H9 (cell line): ENCODE results near the gene ZNF593. TPM values are rescaled to one million over a fixed set of nuclear protein-coding genes. Genes with fewer than 3 reads are reported as not detected.

Experiments used
- DNase-seq: peaks from one replicate; pipeline ENCODE4 v3.0.0-alpha.2; 2017
- H2AFZ ChIP-seq: one replicate; pipeline ENCODE4 v1.6.1; 2013; ENCODE audit warnings: mild to moderate bottlenecking, low read length, control low read depth, moderate library complexity
- H2AK5ac ChIP-seq: 2 replicates; pipeline ENCODE4 v1.6.1; 2013; ENCODE audit warnings: low read length, control low read depth, mixed read lengths; ENCODE audit not compliant: insufficient read length
- H2BK120ac ChIP-seq: one replicate; pipeline ENCODE4 v1.6.1; 2013; ENCODE audit warnings: low read depth, mild to moderate bottlenecking, low read length, control low read depth, inconsistent platforms; ENCODE audit not compliant: poor library complexity, severe bottlenecking
- H2BK12ac ChIP-seq: 2 replicates; pipeline ENCODE4 v1.6.1; 2013; ENCODE audit warnings: low read length, control low read depth, mixed read lengths, low read depth; ENCODE audit not compliant: insufficient read length
- H2BK15ac ChIP-seq: 2 replicates; pipeline ENCODE4 v1.6.1; 2013; ENCODE audit warnings: low read depth, low read length, control low read depth
- H2BK20ac ChIP-seq: one replicate; pipeline ENCODE4 v1.6.1; 2013; ENCODE audit warnings: low read depth, mild to moderate bottlenecking, low read length, control low read depth, inconsistent platforms; ENCODE audit not compliant: poor library complexity, severe bottlenecking
- H2BK5ac ChIP-seq: 2 replicates; pipeline ENCODE4 v1.6.1; 2013; ENCODE audit warnings: low read length, control low read depth, mixed read lengths; ENCODE audit not compliant: insufficient read length
- H3K14ac ChIP-seq: 2 replicates; pipeline ENCODE4 v1.6.1; 2013; ENCODE audit warnings: low read length, control low read depth; ENCODE audit not compliant: insufficient read depth
- H3K18ac ChIP-seq: 2 replicates; pipeline ENCODE4 v1.6.1; 2013; ENCODE audit warnings: low read depth, mild to moderate bottlenecking, mixed read lengths, low read length, control low read depth; ENCODE audit not compliant: insufficient read length
- H3K23ac ChIP-seq: 2 replicates; pipeline ENCODE4 v1.6.1; 2013; ENCODE audit warnings: low read length, control low read depth, mixed read lengths, low read depth; ENCODE audit not compliant: insufficient read length
- H3K23me2 ChIP-seq: 2 replicates; pipeline ENCODE4 v1.6.1; 2013; ENCODE audit warnings: low read depth, mild to moderate bottlenecking, mixed read lengths, low read length, control low read depth; ENCODE audit not compliant: insufficient read length, poor library complexity, severe bottlenecking
- H3K27ac ChIP-seq: 2 replicates; pipeline ENCODE4 v1.5.1; 2013; ENCODE audit warnings: low read length, control low read depth, mixed read lengths, low read depth; ENCODE audit not compliant: insufficient read length
- H3K27me3 ChIP-seq: 2 replicates; pipeline ENCODE4 v1.6.1; 2013; ENCODE audit warnings: low read length, control low read depth, inconsistent platforms; ENCODE audit not compliant: insufficient read depth
- H3K4ac ChIP-seq: 2 replicates; pipeline ENCODE4 v1.6.1; 2013; ENCODE audit warnings: low read depth, mild to moderate bottlenecking, control low read depth, inconsistent platforms, low read length, moderate library complexity
- H3K4me1 ChIP-seq: 2 replicates; pipeline ENCODE4 v1.6.1; 2013; ENCODE audit warnings: low read length, control low read depth, inconsistent platforms; ENCODE audit not compliant: insufficient read depth
- H3K4me2 ChIP-seq: 2 replicates; pipeline ENCODE4 v1.6.1; 2013; ENCODE audit warnings: low read length, control low read depth, mixed read lengths; ENCODE audit not compliant: insufficient read length, insufficient read depth
- H3K56ac ChIP-seq: 2 replicates; pipeline ENCODE4 v1.6.1; 2013; ENCODE audit warnings: low read depth, mild to moderate bottlenecking, mixed read lengths, low read length, control low read depth; ENCODE audit not compliant: insufficient read length
- H3K79me1 ChIP-seq: 2 replicates; pipeline ENCODE4 v1.6.1; 2013; ENCODE audit warnings: low read depth, mild to moderate bottlenecking, moderate library complexity, low read length, control low read depth, inconsistent platforms; ENCODE audit not compliant: insufficient read depth, poor library complexity, severe bottlenecking
- H3K79me2 ChIP-seq: 2 replicates; pipeline ENCODE4 v1.6.1; 2013; ENCODE audit warnings: low read length, control low read depth, inconsistent platforms; ENCODE audit not compliant: insufficient read depth
- H3K9ac ChIP-seq: 2 replicates; pipeline ENCODE4 v1.6.1; 2013; ENCODE audit warnings: low read length, control low read depth, mixed read lengths; ENCODE audit not compliant: insufficient read length; ENCODE audit errors: extremely low read depth
- H3K9me3 ChIP-seq: one replicate; pipeline ENCODE4 v1.6.1; 2013; ENCODE audit warnings: low read depth, low read length, inconsistent platforms; ENCODE audit not compliant: control insufficient read depth
- H3T11ph ChIP-seq: one replicate; pipeline ENCODE4 v1.6.1; 2013; ENCODE audit warnings: mild to moderate bottlenecking, low read length, control low read depth, inconsistent platforms
- H4K20me1 ChIP-seq: one replicate; pipeline ENCODE4 v1.6.1; 2013; ENCODE audit not compliant: control insufficient read depth, insufficient read length, insufficient read depth
- H4K5ac ChIP-seq: 2 replicates; pipeline ENCODE4 v1.6.1; 2013; ENCODE audit warnings: low read depth, mild to moderate bottlenecking, mixed read lengths, low read length, control low read depth; ENCODE audit not compliant: insufficient read length
- H4K8ac ChIP-seq: replicated peaks from 2 replicates; pipeline ENCODE4 v1.6.1; 2013; ENCODE audit warnings: low read length, control low read depth, mixed read lengths, low read depth; ENCODE audit not compliant: insufficient read length
- H4K91ac ChIP-seq: 2 replicates; pipeline ENCODE4 v1.6.1; 2013; ENCODE audit warnings: low read depth, mild to moderate bottlenecking, moderate library complexity, mixed read lengths, low read length, control low read depth; ENCODE audit not compliant: insufficient read length
- H3K27ac Mint-ChIP-seq, 3 experiments: 2 replicates in 2 of 3; 3 replicates in 1 of 3; pipeline ENCODE4 v1.8.0; 2020 to 2021; ENCODE audit warnings: mixed read lengths in 3 of 3, mild to moderate bottlenecking in 1 of 3, moderate library complexity in 1 of 3
- H3K27me3 Mint-ChIP-seq: 2 replicates; pipeline ENCODE4 v1.8.0; 2021; ENCODE audit warnings: low read depth, mild to moderate bottlenecking, moderate library complexity, mixed read lengths
- H3K36me3 Mint-ChIP-seq, 3 experiments: 2 replicates in 2 of 3; 3 replicates in 1 of 3; pipeline ENCODE4 v1.8.0; 2020 to 2021; ENCODE audit warnings: low read depth in 3 of 3, mixed read lengths in 3 of 3; ENCODE audit not compliant: insufficient read depth in 1 of 3
- H3K4me1 Mint-ChIP-seq, 2 experiments: 2 replicates each; pipeline ENCODE4 v1.8.0; 2020; ENCODE audit warnings: mixed read lengths in 2 of 2
- H3K4me3 Mint-ChIP-seq, 2 experiments: 2 replicates in 1 of 2; 3 replicates in 1 of 2; pipeline ENCODE4 v1.8.0; 2020 to 2021; ENCODE audit warnings: mild to moderate bottlenecking in 2 of 2, mixed read lengths in 2 of 2, moderate library complexity in 1 of 2
- H3K9me3 Mint-ChIP-seq, 2 experiments: 2 replicates in 1 of 2; 3 replicates in 1 of 2; pipeline ENCODE4 v1.8.0; 2020; ENCODE audit warnings: mild to moderate bottlenecking in 2 of 2, mixed read lengths in 2 of 2, moderate library complexity in 1 of 2
- CTCF ChIP-seq: fragments of 200-600 bp; sonication (generic); conservative IDR thresholded peaks from 3 replicates; pipeline ENCODE4 v1.8.0; 2021; ENCODE audit warnings: antibody characterized with exemption, mild to moderate bottlenecking
- WGBS: extraction: QIAGEN DNeasy Blood & Tissue Kit; methylation state at CpG from one replicate; pipeline ENCODE4 v1.1.7; 2013; ENCODE audit warnings: missing lambda C conversion rate, low lambda C conversion rate, mixed read lengths; ENCODE audit not compliant: insufficient read length; ENCODE audit errors: extremely low coverage; 5-methylcytosine and 5-hydroxymethylcytosine counted together
- total RNA-seq: library from RNA; stranded (reverse); gene quantifications from 2 replicates; pipeline ENCODE4 v1.2.1, GENCODE V29; 2021

The ZNF593 gene
- total RNA-seq, 1 experiment from 2014 or later = 48.2 TPM

GRCh38 chr1:26169198-26169554, 532 bp upstream of the ZNF593 start:
- Histone ChIP-seq H3K56ac (no peak overlapping the region), H3K4ac (no peak overlapping the region), H4K91ac (no peak overlapping the region), H3K23me2 (peaks cover 13% of the 10 kb centered on the region), H3K79me1 (peaks cover 4% of the 10 kb centered on the region), H3K27me3 (no peaks in the 10 kb centered on the region; the same call in 1 of the 2 replicates), H3K14ac (no peak overlapping the region), H2BK15ac (no peak overlapping the region), H3K18ac (no peak overlapping the region), H4K8ac (no peak overlapping the region), H2BK20ac (no peak overlapping the region), H3K79me2 (peaks cover 4% of the 10 kb centered on the region; the same call in 1 of the 2 replicates), H2AFZ (no peak overlapping the region), H2BK12ac (no peak overlapping the region), H3K9ac (no peak overlapping the region), H2AK5ac (no peak overlapping the region), H2BK5ac (no peak overlapping the region), H3K4me1 (peaks cover 6% of the 10 kb centered on the region; the same call in 1 of the 2 replicates), H3K27ac (no peak overlapping the region), H2BK120ac (no peak overlapping the region), H3K9me3 (no peaks in the 10 kb centered on the region), H3T11ph (no peak overlapping the region), H4K5ac (no peak overlapping the region), H4K20me1 (no peaks in the 10 kb centered on the region), H3K23ac (no peak overlapping the region), H3K4me2 (peak overlapping the region; percentile 78)
- peaks cover 33 to 59% of the 10 kb centered on the region in 2 experiments for H3K4me1 Mint-ChIP-seq
- WGBS = no CpG with 5 or more reads among the region's 4 CpGs
- no peaks in the 10 kb centered on the region for H3K9me3 Mint-ChIP-seq
- DNase-seq = no peak
- peaks cover 0 to 8% (median 7%) of the 10 kb centered on the region in 3 experiments; a peak in 3 of 7 replicates for H3K36me3 Mint-ChIP-seq
- peak overlapping the region; percentile 83 to 88 for H3K4me3 Mint-ChIP-seq
- H3K27ac Mint-ChIP-seq = peak overlapping the region in 2 of 3 experiments; percentile 63 to 67; a peak in 2 of 7 replicates
- no peak for TF ChIP-seq CTCF
- peaks cover 40% of the 10 kb centered on the region for H3K27me3 Mint-ChIP-seq
